Caki2 (cell line): ENCODE results near the gene NPIPA1. TPM values are rescaled to one million over a fixed set of nuclear protein-coding genes. Genes with fewer than 3 reads are reported as not detected.

Source experiments
- total RNA-seq: library from RNA; depleted of rRNA; stranded (reverse); fragments of >200 nt; shearing (Covaris generic); gene quantifications from 2 replicates; pipeline ENCODE4 v1.2.3, GENCODE V29; 2014; ENCODE audit warnings: low replicate concordance; rRNA removed

Gene NPIPA1
- total RNA-seq, 1 experiment from 2014 or later: 8.5 TPM

Other genes with a start within 250 kb of the NPIPA1 start
- gene PLA2G10, start 243.1 kb upstream of the NPIPA1 start, total RNA-seq: not detected in 2 replicates
- gene NPIPA3, start 234.0 kb upstream of the NPIPA1 start, total RNA-seq: 0.74 TPM in 1 of 2 replicates, not detected in the other
- gene NPIPA2, start 194.9 kb upstream of the NPIPA1 start, total RNA-seq: 0.74 TPM in 1 of 2 replicates, not detected in the other
- 87.7 and 130 TPM in 2 replicates for gene NOMO1, start 103.7 kb upstream of the NPIPA1 start, total RNA-seq
- gene PDXDC1, start 37.6 kb downstream of the NPIPA1 start, total RNA-seq: 89.3 and 101 TPM in 2 replicates
- gene NTAN1, start 118.6 kb downstream of the NPIPA1 start, total RNA-seq: 27.6 and 51.4 TPM in 2 replicates
- gene RRN3, start 156.8 kb downstream of the NPIPA1 start, total RNA-seq: 22.4 and 23.4 TPM in 2 replicates